Stimulated activated CD4-positive, alpha-beta T cell treated with anti-CD3 and anti-CD28 coated beads, Interleukin-1b, Interleukin-23, amount 100 ng/mL, for 24 hours (primary cell): Measurements from ENCODE around the gene DSC2.

Experiments used
- DNase-seq, 4 experiments: peaks; one replicate each; pipeline ENCODE4 v3.0.0-alpha.2; 2020; ENCODE audit warnings: low read depth in 4 of 4, low spot score in 1 of 4

DSC2 gene

DNA sequence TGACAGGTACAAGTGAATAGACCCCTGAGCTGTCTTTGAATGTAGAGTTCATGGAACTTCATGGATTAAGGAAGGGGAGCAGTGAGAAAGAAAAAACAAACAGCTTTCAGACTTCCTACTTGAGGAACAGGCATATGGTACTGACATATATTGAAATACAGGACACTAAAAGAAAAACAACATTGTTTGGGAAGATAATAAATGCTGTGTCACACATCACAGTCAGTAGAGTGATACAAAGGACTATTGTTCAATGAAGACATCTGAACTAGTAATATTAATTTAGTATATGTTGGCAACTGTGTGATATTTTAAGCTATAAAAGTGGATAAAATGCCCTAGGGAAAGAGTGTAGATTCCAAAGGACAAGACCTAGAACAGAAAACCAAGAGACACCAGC is 3.3 kb downstream of the DSC2 start:
- no peak for DNase-seq

DNA sequence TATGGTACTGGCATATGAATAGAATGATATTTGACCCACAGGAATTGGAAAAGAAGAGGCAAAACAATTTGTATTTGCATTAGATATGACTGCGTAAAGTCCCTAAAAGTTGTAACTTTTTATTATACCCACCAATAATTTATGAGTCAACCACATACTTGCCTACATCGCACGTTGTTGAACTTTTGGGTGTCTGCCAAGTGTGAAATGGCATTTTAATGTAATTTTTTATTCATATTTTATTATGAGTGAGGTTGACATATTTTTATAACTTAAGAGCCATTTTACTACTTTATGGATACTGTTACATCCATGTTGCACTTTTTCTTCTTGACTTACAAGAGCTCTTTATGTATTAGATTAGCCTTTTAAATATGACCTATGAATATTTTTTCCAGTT is 4.6 kb downstream of the DSC2 start:
- no peak for DNase-seq

DNA sequence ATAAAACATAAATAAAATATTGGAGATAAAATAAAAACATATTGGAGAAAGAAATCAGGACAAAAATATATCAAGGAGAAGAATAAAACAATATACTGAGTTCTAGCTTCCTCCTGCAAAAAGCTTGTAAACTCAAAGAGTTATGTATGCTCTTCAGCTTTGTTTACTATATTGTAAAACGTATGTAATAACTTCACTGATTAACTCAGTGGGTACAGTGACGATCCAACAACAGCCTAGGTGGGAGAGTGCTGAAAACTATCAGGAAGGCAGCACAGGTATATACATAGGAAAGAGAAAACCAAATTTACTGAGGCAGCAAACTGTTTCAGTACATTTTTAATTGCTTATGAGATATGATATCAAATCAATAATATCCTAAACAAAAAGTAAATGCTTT is 8.3 kb downstream of the DSC2 start:
- no peak for DNase-seq

DNA sequence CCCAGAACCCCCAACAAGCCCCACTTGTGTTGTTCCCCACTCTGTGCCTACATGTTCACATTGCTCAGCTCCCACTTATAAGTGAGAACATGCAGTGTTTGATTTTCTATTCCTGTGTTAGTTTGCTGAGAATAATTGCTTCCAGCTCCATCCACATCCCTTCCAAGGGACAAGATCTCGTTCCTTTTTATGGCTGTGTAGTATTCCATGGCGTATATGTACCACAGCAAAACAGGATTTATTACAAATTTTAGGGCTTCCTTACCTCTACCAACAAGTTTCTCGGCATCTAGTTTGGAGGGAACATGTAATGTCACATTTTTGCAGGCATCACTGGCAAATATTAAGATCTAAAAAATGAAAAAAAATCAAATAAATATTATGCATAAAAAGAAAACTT is 8.9 kb downstream of the DSC2 start:
- no peak for DNase-seq

DNA sequence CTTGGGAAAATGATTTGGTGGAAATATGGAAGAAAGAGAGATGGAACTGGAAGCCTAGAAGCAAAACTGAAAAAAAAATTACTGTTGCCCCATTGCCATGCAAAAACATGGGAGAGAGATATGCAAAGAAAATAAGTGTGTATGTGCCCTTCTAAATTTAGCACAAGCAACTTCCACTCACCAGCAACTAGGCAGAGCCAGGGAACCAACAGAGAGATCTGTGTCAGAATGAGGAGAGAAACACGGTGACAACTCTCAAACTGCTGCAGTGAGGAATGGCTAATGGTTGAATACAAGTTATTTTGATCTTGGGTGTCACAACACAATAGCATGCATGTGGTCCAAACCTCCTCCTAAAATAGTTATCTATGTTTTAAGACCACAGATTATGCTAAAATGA is 10.9 kb downstream of the DSC2 start:
- no peak for DNase-seq

DNA sequence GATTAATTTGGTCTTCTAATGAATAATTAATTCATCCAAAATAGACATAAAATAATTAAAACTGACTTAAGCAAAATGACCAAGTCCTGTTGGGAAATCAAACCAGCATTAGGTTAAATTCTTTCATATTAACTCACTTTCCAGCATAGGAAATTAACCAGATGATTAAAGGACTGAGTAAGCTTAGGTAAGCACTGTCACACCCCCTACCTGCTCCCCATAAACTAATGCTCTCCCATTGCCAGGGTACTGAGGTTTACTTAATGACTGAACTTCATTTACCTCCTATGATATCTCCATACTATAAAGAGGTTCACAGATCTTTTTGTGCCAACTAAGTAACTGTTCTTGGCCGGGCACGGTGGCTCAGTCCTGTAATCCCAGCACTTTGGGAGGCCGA is 13.7 kb downstream of the DSC2 start:
- no peak for DNase-seq

DNA sequence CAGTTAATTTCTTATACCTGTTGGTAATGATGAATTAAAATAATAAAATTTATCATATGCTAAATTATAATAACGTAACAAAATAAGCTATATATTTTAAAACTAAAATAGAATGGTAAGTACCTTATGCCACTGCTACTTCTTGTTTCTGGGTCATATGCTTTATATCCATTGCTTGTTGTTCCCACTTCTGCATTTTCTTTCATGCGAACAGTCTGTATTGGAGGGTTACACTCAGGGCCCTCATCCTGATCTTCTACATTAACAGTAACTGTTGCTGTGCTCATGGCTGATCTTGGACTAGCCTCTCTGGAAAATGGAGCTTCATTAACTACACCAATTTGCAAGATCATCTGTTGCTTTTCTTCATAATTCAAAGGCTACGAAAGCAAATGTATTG is 22.2 kb downstream of the DSC2 start:
- DNase-seq: no peak

DNA sequence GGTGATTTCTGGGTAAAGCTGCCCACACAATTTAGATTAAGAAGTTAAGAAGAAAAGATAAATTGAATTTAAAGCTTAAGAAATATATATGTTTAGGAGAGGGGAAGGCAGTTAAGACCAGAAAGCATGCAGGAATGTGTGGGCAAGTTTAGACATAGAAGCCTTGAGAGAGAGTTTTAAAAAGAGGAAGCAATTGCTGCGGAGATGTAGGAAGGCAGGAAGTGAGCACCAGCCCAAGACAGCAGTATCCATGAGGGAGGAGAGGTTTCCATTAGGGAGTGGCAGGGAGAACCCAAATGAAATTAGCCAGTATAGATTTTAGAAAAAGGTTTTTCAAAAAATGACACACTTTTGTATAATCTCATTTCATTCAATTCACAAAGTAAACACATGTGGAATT is 24.3 kb downstream of the DSC2 start:
- no peak for DNase-seq

DNA sequence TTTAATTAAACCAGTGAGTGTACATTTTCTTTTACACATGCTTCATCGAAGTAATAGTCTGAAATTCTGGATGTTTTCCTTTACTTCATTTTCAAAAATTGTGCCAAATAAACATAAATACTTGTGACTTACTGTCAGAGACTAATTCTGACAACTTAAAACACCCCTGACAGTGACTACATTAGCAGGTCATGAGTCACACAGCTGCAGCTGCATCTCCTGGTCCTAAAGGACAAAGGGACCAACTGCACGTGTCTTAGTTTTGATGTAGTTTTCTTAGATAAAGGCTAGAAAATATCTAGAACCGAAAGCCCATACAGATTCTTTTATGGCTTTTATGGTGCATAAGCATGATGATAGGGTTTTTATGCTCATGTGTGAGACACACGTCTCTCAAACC is 30.0 kb downstream of the DSC2 start:
- DNase-seq: no peak

DNA sequence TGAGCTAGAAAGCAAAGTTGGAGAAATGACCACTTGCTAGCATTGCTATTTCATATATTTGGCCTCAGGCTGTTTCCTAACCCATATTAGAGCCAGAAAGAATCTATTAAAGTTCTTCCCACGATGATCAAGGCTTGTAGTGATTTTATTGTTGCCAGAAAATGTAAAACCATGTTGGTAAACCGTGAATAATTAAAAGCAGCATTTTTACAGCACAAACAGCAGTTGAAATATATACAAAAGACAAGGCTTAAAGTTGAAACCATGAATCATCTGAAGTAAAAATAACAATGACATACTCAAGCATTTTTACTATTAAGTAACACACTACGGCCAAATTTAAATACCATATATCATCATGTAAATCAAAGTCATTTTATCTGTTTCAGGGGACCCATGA is 32.0 kb downstream of the DSC2 start:
- no peak for DNase-seq

DNA sequence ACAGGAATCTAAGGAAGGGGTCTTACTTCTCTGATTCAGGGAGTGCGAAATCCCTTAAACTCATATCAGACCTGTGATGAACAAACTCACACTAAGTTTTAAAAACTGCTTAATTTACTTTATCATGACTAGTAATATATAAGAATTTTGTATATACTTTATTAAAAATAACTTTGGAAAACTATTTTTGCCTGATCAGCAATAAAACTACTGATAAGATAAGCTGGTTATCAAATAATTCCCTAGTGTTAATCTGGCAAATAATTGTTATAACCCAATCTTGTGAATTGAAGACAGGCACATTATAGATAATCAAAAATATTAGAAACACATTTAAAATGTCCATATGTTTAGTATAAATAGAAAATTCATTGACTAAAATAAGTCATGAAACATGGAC is 36.0 kb downstream of the DSC2 start:
- DNase-seq: no peak

DNA sequence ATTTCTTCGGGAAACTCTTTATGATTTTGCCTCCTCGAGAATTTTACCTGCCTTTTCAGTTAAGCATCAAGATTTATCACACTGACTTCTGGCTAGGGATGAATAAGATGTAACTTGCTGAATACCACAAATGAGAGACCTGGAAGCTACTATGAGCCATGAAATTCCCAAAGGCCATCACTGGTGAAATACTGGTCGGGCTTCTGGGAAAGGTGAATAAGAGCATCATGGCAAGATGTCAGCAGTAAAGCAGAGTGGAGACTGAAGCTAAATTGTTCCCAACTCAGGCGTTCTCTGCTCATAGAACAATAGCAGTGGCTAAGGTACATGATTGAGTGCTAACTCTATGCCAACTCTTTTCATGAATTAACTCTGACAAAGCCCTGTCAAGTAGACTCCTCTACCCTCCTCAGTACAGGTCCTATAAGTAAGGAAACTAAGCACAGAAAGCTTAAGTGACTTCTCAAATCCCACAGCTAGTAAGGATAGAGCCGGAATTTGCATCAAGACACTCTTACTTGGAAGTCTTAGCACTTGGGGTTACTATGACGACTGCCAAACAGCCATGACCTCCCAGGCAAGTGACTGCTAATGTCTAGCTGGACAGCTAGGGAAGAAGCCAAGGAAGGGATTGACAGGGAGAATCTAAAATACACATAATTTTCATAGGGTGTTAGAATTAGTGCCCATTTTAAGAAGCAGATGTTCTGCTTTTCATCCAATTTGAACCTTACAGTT is 37.0 kb downstream of the DSC2 start:
- DNase-seq: no peak

DNA sequence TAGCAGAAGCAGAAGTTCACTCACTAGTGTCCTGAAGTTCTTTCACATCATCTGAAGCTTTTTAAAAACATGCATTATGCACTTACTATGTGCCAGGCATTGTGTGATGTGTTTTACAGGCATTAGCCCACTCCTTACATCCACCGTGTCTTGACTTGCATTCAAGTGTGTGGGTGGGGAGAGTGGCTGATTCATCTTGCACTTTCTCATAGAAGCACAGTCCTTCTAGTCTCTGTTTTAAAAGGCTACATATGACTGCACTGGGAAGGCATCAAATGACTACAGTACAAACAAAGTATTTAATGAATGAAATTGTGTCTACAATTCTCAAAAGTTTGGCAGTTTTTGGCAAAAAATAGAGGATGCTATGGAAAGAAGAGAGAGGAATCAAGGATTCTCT is 38.1 kb downstream of the DSC2 start:
- DNase-seq: no peak

DNA sequence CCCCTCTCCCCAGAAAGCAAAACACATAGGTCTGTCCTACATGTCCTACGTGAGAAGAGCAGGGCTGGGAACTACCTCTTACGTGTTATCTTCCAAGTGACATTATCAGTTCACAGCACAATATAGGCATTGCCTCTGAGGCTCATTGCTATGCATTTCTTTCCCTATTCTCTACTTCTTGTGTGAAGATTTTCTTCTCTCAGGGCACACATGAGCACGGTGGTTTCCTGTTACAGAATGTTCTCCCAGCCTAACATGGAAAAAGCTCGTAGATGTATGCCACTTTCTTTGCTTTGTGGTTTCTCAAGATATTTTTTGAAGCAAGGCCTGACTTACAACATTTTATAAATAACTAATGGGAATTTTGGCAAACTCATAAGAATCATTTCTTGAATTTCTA is 40.3 kb downstream of the DSC2 start:
- DNase-seq: no peak

DNA sequence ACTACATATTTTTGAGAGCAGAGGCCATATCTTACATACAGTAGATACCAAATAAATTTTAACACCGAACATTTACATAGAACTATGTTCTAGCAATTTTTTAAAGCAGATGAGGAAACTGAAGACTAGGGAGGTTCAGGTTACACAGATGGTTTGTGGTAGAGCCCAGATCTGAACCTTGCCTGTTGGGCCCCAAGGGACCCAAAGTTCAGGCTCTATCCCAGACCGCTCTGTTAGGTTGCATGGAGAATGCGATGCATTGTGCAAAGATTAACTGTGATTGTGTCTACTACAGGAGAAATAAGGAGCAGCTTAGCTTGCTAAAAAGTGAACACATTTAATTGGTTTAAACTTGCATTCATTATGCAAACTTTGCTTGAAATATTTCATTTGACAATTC is 43.3 kb downstream of the DSC2 start:
- DNase-seq: no peak

DNA sequence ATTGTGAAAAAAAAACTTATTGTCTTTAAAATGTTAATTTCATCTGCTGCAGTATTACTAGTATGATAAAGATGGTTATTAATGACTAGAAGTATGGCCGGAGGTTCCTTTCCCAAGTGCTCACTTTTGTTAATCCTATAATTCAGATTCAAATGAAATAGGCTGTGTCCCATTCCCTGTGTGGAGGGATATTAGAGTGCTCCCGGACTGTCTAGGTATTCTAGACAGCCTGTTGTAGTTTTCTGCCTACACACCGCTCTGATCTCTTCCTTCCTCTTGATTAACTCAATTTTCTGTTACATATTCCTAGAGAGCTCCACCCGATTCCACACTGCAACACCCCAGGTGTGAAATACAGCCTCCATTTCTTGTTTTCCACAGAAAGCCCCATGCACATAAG is 44.3 kb downstream of the DSC2 start:
- DNase-seq: no peak

DNA sequence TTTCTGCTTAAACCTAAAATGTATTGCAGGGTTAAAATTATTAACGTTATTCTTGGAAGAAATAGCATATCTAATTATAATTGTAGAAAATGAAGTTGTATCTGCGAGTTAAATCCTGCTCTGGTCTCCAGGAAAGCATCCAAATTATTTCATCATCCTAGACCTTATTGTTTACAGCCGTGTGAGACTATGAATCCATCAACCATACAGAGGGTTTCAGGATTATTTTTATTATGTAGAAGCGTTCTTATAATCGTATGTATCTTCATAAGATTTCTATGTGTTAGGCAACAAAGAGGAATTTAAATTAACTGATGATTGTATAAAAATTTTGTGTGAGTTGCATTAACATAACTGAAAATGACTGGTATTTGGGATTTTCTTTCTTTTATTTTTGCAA is 45.2 kb downstream of the DSC2 start:
- no peak for DNase-seq

DNA sequence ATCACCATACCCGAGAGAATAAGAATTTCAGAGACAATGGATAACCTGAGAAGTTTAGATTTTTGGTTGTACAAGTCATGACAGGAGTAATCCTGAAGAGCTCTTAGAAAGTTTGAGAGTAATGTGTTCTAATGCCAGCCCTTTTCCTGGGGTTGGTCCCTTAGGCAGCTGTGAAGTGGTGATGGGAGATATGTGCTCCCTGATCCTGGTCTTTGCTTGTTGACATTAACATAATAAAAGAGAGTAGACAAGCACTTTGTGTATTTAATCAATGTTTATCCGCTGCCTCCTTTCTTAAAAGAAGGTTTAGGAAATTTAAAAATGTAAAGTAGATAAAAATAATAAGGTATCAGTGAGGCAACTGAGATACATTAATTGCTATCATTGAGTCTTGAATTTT is 45.9 kb downstream of the DSC2 start:
- no peak for DNase-seq

DNA sequence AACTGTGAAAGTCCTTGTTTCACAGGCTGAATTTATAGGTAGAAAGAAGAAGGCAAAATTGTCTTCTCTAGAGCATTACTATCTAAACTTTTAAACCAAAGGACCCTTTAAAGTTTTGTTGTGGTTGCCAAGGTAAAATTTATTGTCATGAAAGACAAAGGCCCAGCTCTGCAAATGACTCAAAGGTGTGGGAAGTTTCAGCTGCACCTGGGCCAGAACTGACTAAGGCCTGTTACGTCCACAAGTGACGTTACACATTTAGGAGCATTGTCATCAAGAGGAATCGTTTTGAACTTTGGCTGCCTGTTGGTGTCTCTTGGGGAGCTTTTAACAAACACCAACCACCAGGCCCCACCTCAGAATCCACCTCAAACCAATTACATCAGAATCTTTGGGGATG is 51.6 kb downstream of the DSC2 start:
- no peak for DNase-seq

DNA sequence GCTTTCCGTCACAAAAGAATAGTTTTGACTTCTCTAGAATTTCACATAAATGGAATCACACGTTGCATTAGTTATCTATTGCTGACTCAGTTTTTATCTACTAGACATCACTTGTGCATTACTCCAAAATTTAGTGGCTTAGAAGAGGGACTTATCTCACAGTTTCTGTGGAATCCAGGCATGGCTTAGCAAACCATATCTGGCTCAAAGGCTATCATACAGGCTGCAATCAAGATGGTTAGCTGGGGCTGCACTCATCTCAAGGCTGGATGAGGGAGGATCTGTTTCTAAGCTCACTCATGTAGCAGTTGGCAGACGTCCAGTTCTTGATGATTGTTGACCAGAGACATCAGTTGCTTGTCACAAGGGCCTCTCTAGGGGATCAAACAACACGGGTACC is 53.0 kb downstream of the DSC2 start:
- DNase-seq: no peak

DNA sequence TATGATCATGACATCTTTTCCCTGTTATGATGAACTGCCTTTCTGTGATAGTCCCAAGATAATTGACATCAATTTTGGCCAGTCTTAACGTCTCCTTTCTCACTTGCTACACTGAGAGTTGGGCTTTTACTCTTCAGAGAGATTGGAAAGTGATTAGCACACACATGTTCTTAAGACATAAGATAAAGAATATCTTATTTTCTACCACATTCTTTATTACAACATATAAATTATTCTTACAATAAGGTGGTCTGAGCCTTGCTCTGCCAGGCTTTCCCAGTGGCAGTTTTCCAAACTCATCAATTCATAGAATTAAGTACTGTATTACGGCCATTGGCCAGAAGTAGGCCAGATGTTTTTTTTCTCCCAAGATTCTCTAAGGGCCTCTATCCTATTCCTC is 54.0 kb downstream of the DSC2 start:
- no peak for DNase-seq

DNA sequence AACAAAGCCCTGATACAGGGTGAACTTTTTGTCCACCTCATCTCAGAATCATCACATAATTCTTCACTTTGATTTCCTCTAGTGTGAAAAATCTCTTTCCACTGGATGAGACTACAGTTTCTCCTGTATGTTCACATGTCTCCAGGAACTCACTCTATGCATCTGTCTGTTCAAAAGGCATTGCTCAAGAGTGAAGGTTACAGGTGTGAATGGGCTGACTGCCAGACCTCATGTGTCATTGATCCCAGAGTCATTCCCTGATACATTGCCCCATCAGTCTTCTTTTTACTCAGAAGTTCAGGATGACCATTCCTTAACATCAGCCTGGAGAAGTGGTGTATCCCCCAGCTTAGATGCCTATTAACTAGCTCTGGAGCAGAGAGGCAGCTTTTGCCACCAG is 55.3 kb downstream of the DSC2 start:
- no peak for DNase-seq

DNA sequence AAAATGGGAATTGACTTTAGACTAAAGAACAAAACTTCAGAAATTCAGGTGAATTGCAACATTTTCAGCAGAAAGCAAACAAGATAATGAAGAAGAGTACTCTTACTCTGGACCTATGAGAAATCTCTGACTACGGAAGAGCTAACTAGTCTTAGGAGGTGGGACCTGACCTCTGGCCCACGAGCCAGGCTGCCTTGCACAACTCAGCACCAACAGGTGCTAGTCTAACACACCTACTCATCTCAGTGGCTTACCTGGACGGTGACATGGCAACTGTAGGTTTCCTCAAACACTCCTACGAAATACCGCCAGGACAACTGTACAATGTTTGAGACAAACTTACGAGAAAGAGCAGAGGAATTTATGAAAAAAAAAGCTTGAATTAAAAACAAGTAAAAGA is 56.6 kb downstream of the DSC2 start:
- DNase-seq: no peak

DNA sequence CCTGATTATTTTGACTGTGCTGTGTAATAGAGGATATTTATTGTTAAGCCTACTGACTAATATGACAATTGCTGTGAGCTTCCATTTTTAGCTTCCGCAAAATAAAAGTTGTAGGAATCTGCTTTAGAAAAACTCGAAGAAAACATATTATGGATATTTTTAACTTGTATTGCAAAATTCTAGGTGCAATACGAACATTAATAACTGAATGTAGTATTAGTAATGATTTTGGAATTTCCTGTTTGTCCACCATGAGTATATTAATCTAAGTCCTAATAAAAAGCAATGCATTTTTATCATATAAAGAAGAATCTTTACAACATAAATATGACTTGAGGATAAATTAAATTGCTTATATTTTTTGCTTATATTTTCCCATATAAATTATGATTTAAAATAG is 57.3 kb downstream of the DSC2 start:
- no peak for DNase-seq
